Activated CD8-positive, alpha-beta memory T cell treated with anti-CD3 and anti-CD28 coated beads, Interleukin-2, amount 10 ng/mL, durations not matched to agents 7 days and 5 days (primary cell): ENCODE data around the gene ST8SIA4. TPM values are rescaled to one million over a fixed set of nuclear protein-coding genes. Genes with fewer than 3 reads are reported as not detected.

Experiments
- ATAC-seq: fragments of 150-1000 bp; cut with Tn5 transposase; one replicate; pipeline ENCODE4 v1.10.0; 2021; ENCODE audit warnings: moderate library complexity
- CTCF ChIA-PET: fragments of 350-600 bp; sonication (Branson Sonifier 250); formaldehyde crosslinking; loops from one replicate; lab custom pipeline; 2021; ENCODE audit warnings: antibody characterized with exemption; lab: Charles Lee
- DNase-seq: peaks from one replicate; pipeline ENCODE4 v3.0.0-alpha.2; 2020
- H3K27ac Mint-ChIP-seq: one replicate; pipeline ENCODE4 v1.8.0; 2021; ENCODE audit warnings: mild to moderate bottlenecking, mixed read lengths
- H3K27me3 Mint-ChIP-seq: one replicate; pipeline ENCODE4 v1.8.0; 2021; ENCODE audit warnings: mixed read lengths
- H3K36me3 Mint-ChIP-seq: one replicate; pipeline ENCODE4 v1.8.0; 2021; ENCODE audit warnings: mild to moderate bottlenecking, mixed read lengths
- H3K4me1 Mint-ChIP-seq: one replicate; pipeline ENCODE4 v1.8.0; 2021; ENCODE audit warnings: mixed read lengths
- H3K4me3 Mint-ChIP-seq: one replicate; pipeline ENCODE4 v1.8.0; 2021; ENCODE audit warnings: mild to moderate bottlenecking, moderate library complexity, mixed read lengths
- H3K9me3 Mint-ChIP-seq: one replicate; pipeline ENCODE4 v1.8.0; 2022; ENCODE audit warnings: low read depth, mixed read lengths
- total RNA-seq, 2 experiments: library from RNA; stranded (reverse); gene quantifications; one replicate each; pipeline ENCODE4 v1.2.3, GENCODE V29; 2021

ST8SIA4 gene
- total RNA-seq, 2 experiments from 2014 or later: 53.3 to 59.3 TPM

GRCh38 chr5:100858987-100859545 is 44.0 kb downstream of the ST8SIA4 start:
- Mint-ChIP-seq H3K36me3 (peaks cover 64% of the 10 kb centered on the region), H3K27ac (no peak overlapping the region), H3K27me3 (no peaks in the 10 kb centered on the region), H3K4me3 (no peak overlapping the region), H3K9me3 (no peaks in the 10 kb centered on the region), H3K4me1 (peaks cover 72% of the 10 kb centered on the region)
- DNase-seq (no peak), ATAC-seq (no peak)
- CTCF ChIA-PET: no interaction called here

GRCh38 chr5:100856462-100856861 is 46.6 kb downstream of the ST8SIA4 start:
- ATAC-seq: no peak
- H3K27ac Mint-ChIP-seq: peak overlapping the region; percentile 65
- CTCF ChIA-PET: interaction anchor here (1.0 to 1.7 kb wide), 3 partner anchors 14 to 44 kb away, joined by 3 to 4 read pairs (median 4); no protein-coding TSS in a partner anchor

GRCh38 chr5:100855937-100856430 is 47.1 kb downstream of the ST8SIA4 start:
- CTCF ChIA-PET: interaction anchor here (1.0 to 1.7 kb wide), 3 partner anchors 13 to 41 kb away, joined by 3 to 4 read pairs (median 4); no protein-coding TSS in a partner anchor
- ATAC-seq: no peak
- peak overlapping the region; percentile 65 for H3K27ac Mint-ChIP-seq
- no peaks in the 10 kb centered on the region for H3K9me3 Mint-ChIP-seq
- no peaks in the 10 kb centered on the region for H3K27me3 Mint-ChIP-seq
- no peak for DNase-seq
- H3K4me1 Mint-ChIP-seq: peaks cover 70% of the 10 kb centered on the region
- H3K4me3 Mint-ChIP-seq: no peak overlapping the region
- H3K36me3 Mint-ChIP-seq: peaks cover 51% of the 10 kb centered on the region

More at GRCh38 chr5:100856462-100856861, 46.6 kb downstream of the ST8SIA4 start:
- Mint-ChIP-seq H3K4me1 (peaks cover 74% of the 10 kb centered on the region), H3K9me3 (no peaks in the 10 kb centered on the region), H3K4me3 (no peak overlapping the region), H3K27me3 (no peaks in the 10 kb centered on the region), H3K36me3 (peaks cover 55% of the 10 kb centered on the region)
- DNase-seq: no peak

DNA sequence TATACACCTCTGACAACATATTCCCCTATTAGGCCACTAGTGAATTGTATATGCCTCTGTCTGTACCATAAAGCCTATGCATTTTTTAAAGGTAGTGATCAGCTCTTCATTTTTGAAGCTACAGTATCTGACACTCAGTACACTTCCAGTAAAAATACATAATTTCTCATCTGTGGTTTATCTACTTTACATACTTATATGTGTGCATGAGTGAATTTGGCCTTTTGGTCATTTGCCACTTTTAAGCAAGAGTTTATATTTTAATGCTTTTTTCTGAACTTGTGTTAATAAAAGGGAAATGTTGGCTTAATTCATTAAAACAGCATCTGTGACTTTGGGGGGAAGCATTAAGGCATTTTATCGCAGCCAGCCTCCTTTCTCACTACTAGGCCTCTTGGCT is 47.8 kb downstream of the ST8SIA4 start:
- no peaks in the 10 kb centered on the region for H3K9me3 Mint-ChIP-seq
- H3K4me1 Mint-ChIP-seq: peaks cover 65% of the 10 kb centered on the region
- peaks cover 47% of the 10 kb centered on the region for H3K36me3 Mint-ChIP-seq
- no peak overlapping the region for H3K4me3 Mint-ChIP-seq
- CTCF ChIA-PET: interaction anchor here (1.0 to 1.7 kb wide), 2 partner anchors 13 to 42 kb away, joined by 4 read pairs; no protein-coding TSS in a partner anchor
- peak overlapping the region; percentile 78 for H3K27ac Mint-ChIP-seq
- ATAC-seq (no peak), DNase-seq (no peak)
- no peaks in the 10 kb centered on the region for H3K27me3 Mint-ChIP-seq

GRCh38 chr5:100854591-100854990 is 48.5 kb downstream of the ST8SIA4 start:
- peak overlapping the region; percentile 87 for H3K27ac Mint-ChIP-seq
- ATAC-seq (no peak), DNase-seq (no peak)
- no peak overlapping the region for H3K4me3 Mint-ChIP-seq
- H3K4me1 Mint-ChIP-seq: peaks cover 59% of the 10 kb centered on the region
- H3K27me3 Mint-ChIP-seq: no peaks in the 10 kb centered on the region
- CTCF ChIA-PET: interaction anchor here (1.7 kb wide), 1 partner anchor 43 kb away, joined by 4 read pairs; no protein-coding TSS in a partner anchor
- no peaks in the 10 kb centered on the region for H3K9me3 Mint-ChIP-seq
- H3K36me3 Mint-ChIP-seq: peaks cover 44% of the 10 kb centered on the region

DNA sequence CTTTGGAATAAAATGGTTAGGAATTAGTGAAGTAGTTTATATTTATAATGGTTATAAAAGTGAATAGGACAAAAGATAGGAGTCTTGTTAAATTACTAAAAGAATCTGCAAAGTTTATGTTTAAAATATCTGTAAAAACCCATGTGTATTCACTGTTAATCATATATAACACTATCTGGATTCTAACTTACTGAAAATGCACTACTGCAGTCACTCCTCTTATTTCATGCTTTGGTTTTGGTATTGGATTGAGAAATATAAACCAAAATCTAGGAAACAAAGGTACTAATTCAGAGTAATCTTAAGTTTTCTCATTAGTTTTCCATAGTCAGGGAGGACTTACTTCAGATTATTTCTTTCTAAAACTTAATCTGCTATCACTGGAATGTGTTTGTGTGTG is 49.5 kb downstream of the ST8SIA4 start:
- peaks cover 49% of the 10 kb centered on the region for H3K36me3 Mint-ChIP-seq
- DNase-seq: no peak
- peaks cover 52% of the 10 kb centered on the region for H3K4me1 Mint-ChIP-seq
- peak; percentile 32 for ATAC-seq
- H3K27me3 Mint-ChIP-seq: no peaks in the 10 kb centered on the region
- H3K27ac Mint-ChIP-seq: peak overlapping the region; percentile 87
- CTCF ChIA-PET: interaction anchor here (1.5 kb wide), 1 partner anchor 49 kb away, joined by 5 read pairs; no protein-coding TSS in a partner anchor
- peak overlapping the region; percentile 63 for H3K4me3 Mint-ChIP-seq
- no peaks in the 10 kb centered on the region for H3K9me3 Mint-ChIP-seq

- Mint-ChIP-seq H3K4me3 (peak overlapping the region; percentile 63), H3K27ac (peak overlapping the region; percentile 87), H3K27me3 (no peaks in the 10 kb centered on the region), H3K9me3 (no peaks in the 10 kb centered on the region), H3K36me3 (peaks cover 46% of the 10 kb centered on the region), H3K4me1 (peaks cover 48% of the 10 kb centered on the region)
- CTCF ChIA-PET: interaction anchor here (1.5 to 2.6 kb wide), 2 partner anchors 10 to 49 kb away, joined by 5 to 10 read pairs; no protein-coding TSS in a partner anchor
- DNase-seq (no peak), ATAC-seq (peak; percentile 85)
Observed at GRCh38 chr5:100852988-100853449, 50.1 kb downstream of the ST8SIA4 start.

GRCh38 chr5:100852051-100852450 is 51.0 kb downstream of the ST8SIA4 start:
- Mint-ChIP-seq H3K27ac (no peak overlapping the region), H3K36me3 (peaks cover 50% of the 10 kb centered on the region), H3K4me3 (no peak overlapping the region), H3K9me3 (no peaks in the 10 kb centered on the region), H3K4me1 (peaks cover 50% of the 10 kb centered on the region), H3K27me3 (no peaks in the 10 kb centered on the region)
- DNase-seq (no peak), ATAC-seq (no peak)
- CTCF ChIA-PET: interaction anchor here (1.5 to 2.6 kb wide), 2 partner anchors 9 to 50 kb away, joined by 5 to 10 read pairs; no protein-coding TSS in a partner anchor

- Mint-ChIP-seq H3K27me3 (no peaks in the 10 kb centered on the region), H3K4me3 (no peak overlapping the region), H3K27ac (no peak overlapping the region), H3K4me1 (peaks cover 42% of the 10 kb centered on the region), H3K36me3 (peaks cover 48% of the 10 kb centered on the region), H3K9me3 (no peaks in the 10 kb centered on the region)
- ATAC-seq: no peak
- no peak for DNase-seq
- CTCF ChIA-PET: no interaction called here
Observed at GRCh38 chr5:100846772-100847171, 56.3 kb downstream of the ST8SIA4 start.

DNA sequence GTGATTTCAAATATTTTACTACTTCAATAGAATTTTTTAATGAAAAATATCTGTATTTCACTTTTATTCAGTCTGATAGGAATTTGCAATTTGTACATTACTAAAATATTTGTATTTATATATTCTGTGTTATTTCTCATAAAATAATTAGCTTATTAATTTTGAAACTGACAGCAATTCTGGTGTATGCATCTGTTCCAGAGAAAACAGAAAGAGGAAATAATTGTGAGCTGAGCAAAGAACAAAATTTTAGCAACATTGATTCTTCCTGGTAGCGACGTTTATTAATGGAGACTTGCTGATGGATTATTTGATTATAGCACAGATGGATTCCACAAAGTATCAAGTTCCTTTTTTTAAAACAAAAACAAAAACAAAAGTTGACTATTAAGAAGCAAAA is 61.0 kb downstream of the ST8SIA4 start:
- ATAC-seq (no peak), DNase-seq (no peak)
- H3K27ac Mint-ChIP-seq: peak overlapping the region; percentile 34
- peak overlapping the region; percentile 69 for H3K4me3 Mint-ChIP-seq
- CTCF ChIA-PET: interaction anchor here (1.3 to 2.9 kb wide), 4 partner anchors 10 to 60 kb away, joined by 4 to 13 read pairs (median 7); no protein-coding TSS in a partner anchor
- H3K36me3 Mint-ChIP-seq: peaks cover 44% of the 10 kb centered on the region
- H3K4me1 Mint-ChIP-seq: peaks cover 70% of the 10 kb centered on the region
- no peaks in the 10 kb centered on the region for H3K9me3 Mint-ChIP-seq
- no peaks in the 10 kb centered on the region for H3K27me3 Mint-ChIP-seq

DNA sequence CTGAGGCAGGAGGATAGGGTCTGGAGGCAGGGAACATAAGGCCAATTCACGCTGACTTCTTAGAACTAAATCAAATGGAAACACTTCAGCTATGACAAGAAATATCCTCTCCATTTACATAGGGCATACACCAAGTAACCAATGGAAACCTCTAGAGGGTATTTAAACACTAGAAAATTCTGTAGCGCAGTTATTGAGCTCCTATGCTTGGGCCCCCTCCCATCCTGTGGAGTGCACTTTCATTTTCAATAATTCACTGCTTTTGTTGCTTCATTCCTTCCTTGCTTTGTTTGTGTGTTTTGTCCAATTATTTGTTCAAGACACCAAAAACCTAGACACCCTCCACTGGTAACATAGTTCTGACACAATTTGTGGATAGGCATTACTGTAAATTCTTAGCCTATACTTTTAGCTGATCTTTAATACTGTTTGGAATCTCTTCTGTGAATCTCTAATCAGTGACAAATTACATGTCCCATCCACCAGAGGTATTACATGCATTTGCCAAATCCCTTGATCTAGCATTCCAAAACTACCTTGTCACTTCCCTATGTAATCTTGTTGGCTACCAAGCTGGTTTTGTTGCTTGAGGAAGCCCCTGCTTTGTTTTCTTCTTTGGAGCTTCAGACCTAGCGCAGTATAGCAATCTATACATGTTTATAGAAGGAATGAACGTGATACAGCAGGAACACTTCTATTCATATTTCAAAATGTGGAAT is 61.6 kb downstream of the ST8SIA4 start:
- no peaks in the 10 kb centered on the region for H3K27me3 Mint-ChIP-seq
- ATAC-seq (peak; percentile 52), DNase-seq (peak; percentile 48)
- H3K36me3 Mint-ChIP-seq: peaks cover 44% of the 10 kb centered on the region
- peaks cover 69% of the 10 kb centered on the region for H3K4me1 Mint-ChIP-seq
- peak overlapping the region; percentile 69 for H3K4me3 Mint-ChIP-seq
- peak overlapping the region; percentile 94 for H3K27ac Mint-ChIP-seq
- CTCF ChIA-PET: interaction anchor here (1.3 to 2.9 kb wide), 5 partner anchors 9 to 62 kb away, joined by 4 to 13 read pairs (median 7); partner anchors contain the start of gene ST8SIA4
- H3K9me3 Mint-ChIP-seq: peaks cover 2% of the 10 kb centered on the region

- no peaks in the 10 kb centered on the region for H3K27me3 Mint-ChIP-seq
- CTCF ChIA-PET: interaction anchor here (0.9 to 2.2 kb wide), 5 partner anchors 10 to 62 kb away, joined by 3 to 7 read pairs (median 4); partner anchors contain the start of gene ST8SIA4
- peaks cover 62% of the 10 kb centered on the region for H3K4me1 Mint-ChIP-seq
- peak overlapping the region; percentile 69 for H3K4me3 Mint-ChIP-seq
- peak overlapping the region; percentile 94 for H3K27ac Mint-ChIP-seq
- peaks cover 43% of the 10 kb centered on the region for H3K36me3 Mint-ChIP-seq
- H3K9me3 Mint-ChIP-seq: peaks cover 2% of the 10 kb centered on the region
- ATAC-seq (peak; percentile 60), DNase-seq (no peak)
Observed at GRCh38 chr5:100840789-100841188, 62.3 kb downstream of the ST8SIA4 start.

DNA sequence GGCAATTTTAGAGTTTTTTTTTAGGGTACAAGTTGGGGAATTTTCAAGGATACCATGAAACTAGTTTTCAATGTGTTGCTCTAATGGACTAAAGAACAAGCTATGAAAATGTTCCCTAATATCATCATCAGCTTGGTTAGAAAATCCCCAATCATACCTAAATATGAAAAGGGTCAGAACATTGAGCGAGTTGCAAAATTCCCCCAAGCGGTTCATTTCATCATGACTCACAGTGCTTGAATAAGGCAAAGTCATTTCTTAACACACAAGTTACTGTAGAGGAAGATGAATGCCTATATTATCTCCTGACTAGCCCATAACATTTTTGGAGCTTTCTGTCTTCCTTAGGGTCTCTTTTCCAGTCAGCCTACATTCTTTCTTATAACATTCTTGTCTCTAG is 62.7 kb downstream of the ST8SIA4 start:
- DNase-seq (peak; percentile 59), ATAC-seq (peak; percentile 82)
- H3K4me1 Mint-ChIP-seq: peaks cover 61% of the 10 kb centered on the region
- H3K36me3 Mint-ChIP-seq: peaks cover 45% of the 10 kb centered on the region
- peak overlapping the region; percentile 69 for H3K4me3 Mint-ChIP-seq
- peaks cover 2% of the 10 kb centered on the region for H3K9me3 Mint-ChIP-seq
- peak overlapping the region; percentile 94 for H3K27ac Mint-ChIP-seq
- H3K27me3 Mint-ChIP-seq: no peaks in the 10 kb centered on the region
- CTCF ChIA-PET: interaction anchor here (0.9 to 2.2 kb wide), 6 partner anchors 10 to 63 kb away, joined by 3 to 7 read pairs (median 4); partner anchors contain the start of gene ST8SIA4
